Measurements from ENCODE around the gene TTI1. TPM values are rescaled to one million over a fixed set of nuclear protein-coding genes. Genes with fewer than 3 reads are reported as not detected.

TTI1 gene
- total and polyA plus RNA-seq, 2 of the 13 experiments (the other 11 are each of a cell fraction or from before 2014, with no cell fraction given), result 22.9 to 39.8 TPM

DNA sequence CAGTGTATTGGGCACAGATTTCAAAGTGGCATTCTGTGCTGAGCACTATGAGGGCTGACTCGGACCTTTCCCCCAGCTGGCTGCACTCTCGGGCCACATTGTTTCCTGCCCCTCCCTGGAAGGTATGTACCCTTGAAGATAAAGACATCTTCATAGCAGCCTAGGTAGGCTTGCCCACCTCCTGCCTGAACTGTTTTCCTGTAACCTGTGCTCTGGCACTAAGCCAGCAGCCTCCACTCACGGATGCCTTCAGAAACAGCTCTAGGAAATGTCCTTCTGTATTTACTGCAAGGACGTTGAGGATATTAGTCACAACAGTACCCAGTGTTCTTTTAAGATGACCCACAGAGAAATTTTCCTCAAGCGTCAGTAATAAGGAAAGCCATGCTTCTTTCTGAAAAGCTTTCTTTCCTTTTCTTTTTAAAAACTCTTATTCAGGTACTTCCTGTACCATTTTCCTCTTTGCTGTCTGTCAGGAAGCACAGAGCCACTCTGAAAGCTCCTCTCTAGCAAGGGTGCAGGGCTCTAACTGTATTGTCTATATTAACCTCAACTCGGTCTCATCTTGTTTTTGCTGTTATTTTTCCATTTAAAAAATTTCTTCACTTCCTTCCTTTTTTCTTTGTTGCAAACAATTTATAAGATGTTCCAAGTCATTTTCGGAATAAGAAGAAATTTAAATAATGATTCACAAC lies 43.5 kb downstream of the TTI1 start:
- ATAC-seq (no peak), DNase-seq (ENCODE audit: low spot score) (no peak), FAIRE-seq (no peak)
- ChIA-PET CTCF (ENCODE audit: low intra/inter-chr PET ratio, low total read pairs) (no interaction called here), POLR2A (no interaction called here)
- Histone ChIP-seq H3K36me3 (replicated peaks in 1 of 2; ENCODE audit: control insufficient read depth in 1 of 2, insufficient read depth in 2 of 2, low read length in 2 of 2) (peaks cover 17 to 48% of the 10 kb centered on the region in 2 experiments), H3K4me1 (ENCODE audit: insufficient read depth, low read length) (peaks cover 57% of the 10 kb centered on the region), H2AFZ (ENCODE audit: low read length) (no peak overlapping the region), H3K9ac (ENCODE audit: insufficient read depth, low read depth, low read length) (no peak overlapping the region), H3K27ac (ENCODE audit: extremely low read length, insufficient read depth, low read length) (no peak overlapping the region), H3K9me3 (ENCODE audit: low read length) (no peaks in the 10 kb centered on the region), H3K4me2 (ENCODE audit: low read depth, low read length) (no peak overlapping the region), H3K79me2 (ENCODE audit: insufficient read depth, low read length) (no peaks in the 10 kb centered on the region), H3K27me3 (ENCODE audit: control insufficient read depth in 1 of 2, insufficient read depth in 2 of 2, low read length in 2 of 2) (no peaks in the 10 kb centered on the region), H3K4me3 (replicated peaks in 1 of 3; ENCODE audit: insufficient read depth in 1 of 3, low read depth in 2 of 3, low read length in 3 of 3) (no peak overlapping the region), H4K20me1 (ENCODE audit: insufficient read depth, low read length) (0 out of 2 replicates have a peak, but pooled peaks cover 3% of the 10 kb centered on the region)
- in situ Hi-C loops (cut with HindIII; ENCODE audit: extremely low pct_ligation_motif_present, low pct_unique_long_range_greater_than_20kb) (loop anchor here (5.0 kb wide), 3 partner anchors 87 to 422 kb away; partner anchors contain the start of gene VSTM2L), intact Hi-C loops (cut with micrococcal nuclease; ENCODE audit: unreplicated experiment) (no loop called here)
- TF ChIP-seq THYN1 (CRISPR knock-in tag; IDR thresholded peaks at IDR 0.05; ENCODE audit: borderline replicate concordance, low read depth) (no peak), LCORL (IDR thresholded peaks at IDR 0.05) (0 out of 2 replicates have a peak, but pooled peaks have one; percentile 9), LCORL (CRISPR knock-in tag; IDR thresholded peaks at IDR 0.05) (no peak), WIZ (CRISPR knock-in tag; IDR thresholded peaks at IDR 0.05) (no peak), RBM22 (optimal IDR thresholded peaks at IDR 0.05; ENCODE audit: low read length) (peak; percentile 49)
- BruUV-seq (replicated peaks), result no TSS peak
- WGBS (ENCODE audit: low lambda C conversion rate), result 89% methylated on average over 7 of the region's 7 CpGs

DNA sequence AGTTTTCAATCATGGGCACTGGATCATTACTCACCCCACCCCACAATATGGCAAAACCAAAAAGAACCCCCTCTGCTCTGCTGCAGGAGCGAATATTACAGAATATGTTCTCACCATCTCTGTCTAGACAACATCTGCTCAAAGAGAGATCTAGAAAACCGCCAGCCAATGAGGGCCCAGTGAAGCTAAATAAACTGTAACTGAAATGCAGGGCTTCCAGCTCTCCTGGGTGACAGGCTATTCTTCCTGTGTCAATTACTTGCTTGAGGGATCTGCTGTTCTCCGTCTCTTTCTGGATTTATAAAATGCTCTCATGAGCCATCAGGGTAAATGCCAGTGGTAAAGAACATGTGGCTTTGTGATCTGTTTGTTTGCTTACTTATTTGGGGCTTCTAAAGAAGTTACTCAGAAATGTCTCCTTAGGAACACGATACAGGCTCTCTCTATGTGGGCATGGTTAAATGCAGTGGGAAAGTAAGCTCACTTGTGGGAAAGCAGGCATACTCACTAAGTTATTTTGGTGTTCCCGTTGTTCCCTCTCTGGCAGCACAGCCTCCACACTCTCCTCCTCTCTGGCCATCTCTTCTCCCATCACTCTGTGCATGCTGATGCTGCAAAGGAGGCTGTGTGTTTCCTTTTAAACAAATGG lies 44.8 kb downstream of the TTI1 start:
- POLR2A ChIA-PET, result no interaction called here
- WGBS (ENCODE audit: low lambda C conversion rate), result 97% methylated on average over 5 of the region's 5 CpGs
- TF ChIP-seq, protein P1, sequence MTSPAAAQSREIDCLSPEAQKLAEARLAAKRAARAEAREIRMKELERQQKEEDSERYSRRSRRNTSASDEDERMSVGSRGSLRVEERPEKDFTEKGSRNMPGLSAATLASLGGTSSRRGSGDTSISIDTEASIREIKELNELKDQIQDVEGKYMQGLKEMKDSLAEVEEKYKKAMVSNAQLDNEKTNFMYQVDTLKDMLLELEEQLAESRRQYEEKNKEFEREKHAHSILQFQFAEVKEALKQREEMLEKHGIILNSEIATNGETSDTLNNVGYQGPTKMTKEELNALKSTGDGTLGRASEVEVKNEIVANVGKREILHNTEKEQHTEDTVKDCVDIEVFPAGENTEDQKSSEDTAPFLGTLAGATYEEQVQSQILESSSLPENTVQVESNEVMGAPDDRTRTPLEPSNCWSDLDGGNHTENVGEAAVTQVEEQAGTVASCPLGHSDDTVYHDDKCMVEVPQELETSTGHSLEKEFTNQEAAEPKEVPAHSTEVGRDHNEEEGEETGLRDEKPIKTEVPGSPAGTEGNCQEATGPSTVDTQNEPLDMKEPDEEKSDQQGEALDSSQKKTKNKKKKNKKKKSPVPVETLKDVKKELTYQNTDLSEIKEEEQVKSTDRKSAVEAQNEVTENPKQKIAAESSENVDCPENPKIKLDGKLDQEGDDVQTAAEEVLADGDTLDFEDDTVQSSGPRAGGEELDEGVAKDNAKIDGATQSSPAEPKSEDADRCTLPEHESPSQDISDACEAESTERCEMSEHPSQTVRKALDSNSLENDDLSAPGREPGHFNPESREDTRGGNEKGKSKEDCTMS (CRISPR knock-in tag; conservative IDR thresholded peaks at IDR 0.05), result no peak
- TF ChIP-seq, protein P2, sequence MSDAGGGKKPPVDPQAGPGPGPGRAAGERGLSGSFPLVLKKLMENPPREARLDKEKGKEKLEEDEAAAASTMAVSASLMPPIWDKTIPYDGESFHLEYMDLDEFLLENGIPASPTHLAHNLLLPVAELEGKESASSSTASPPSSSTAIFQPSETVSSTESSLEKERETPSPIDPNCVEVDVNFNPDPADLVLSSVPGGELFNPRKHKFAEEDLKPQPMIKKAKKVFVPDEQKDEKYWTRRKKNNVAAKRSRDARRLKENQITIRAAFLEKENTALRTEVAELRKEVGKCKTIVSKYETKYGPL (CRISPR knock-in tag; IDR thresholded peaks at IDR 0.05), result no peak
- TF ChIP-seq KLF9 (CRISPR knock-in tag; IDR thresholded peaks at IDR 0.05; ENCODE audit: low read depth) (no peak), MIXL1 (CRISPR knock-in tag; IDR thresholded peaks at IDR 0.05) (no peak), ZNF292 (CRISPR knock-in tag; IDR thresholded peaks at IDR 0.05; ENCODE audit: borderline replicate concordance, low read depth) (no peak), NFE2 (CRISPR knock-in tag; IDR thresholded peaks at IDR 0.05) (no peak), ZNF709 (CRISPR knock-in tag; IDR thresholded peaks at IDR 0.05) (no peak), PRMT3 (CRISPR knock-in tag; IDR thresholded peaks at IDR 0.05; ENCODE audit: borderline replicate concordance, low read depth) (no peak), ZBTB38 (CRISPR knock-in tag; IDR thresholded peaks at IDR 0.05) (no peak), MTA3 (CRISPR knock-in tag; IDR thresholded peaks at IDR 0.05) (no peak)

More for the DNA sequence above, 44.8 kb downstream of the TTI1 start:
- intact Hi-C loops (cut with micrococcal nuclease; ENCODE audit: unreplicated experiment) (no loop called here), in situ Hi-C loops (cut with HindIII; ENCODE audit: extremely low pct_ligation_motif_present, low pct_unique_long_range_greater_than_20kb) (no loop called here)
- H3K9ac ChIP-seq (ENCODE audit: insufficient read depth, low read depth, low read length), result no peak overlapping the region
- no TSS peak for BruUV-seq (replicated peaks)
- no peak overlapping the region for H2AFZ ChIP-seq (ENCODE audit: low read length)
- H3K4me1 ChIP-seq (ENCODE audit: insufficient read depth, low read length), result peaks cover 70% of the 10 kb centered on the region
- H3K4me2 ChIP-seq (ENCODE audit: low read depth, low read length), result no peak overlapping the region
- no peak for DNase-seq (ENCODE audit: low spot score)
- no peak for FAIRE-seq
- H3K4me3 ChIP-seq (replicated peaks in 1 of 3; ENCODE audit: insufficient read depth in 1 of 3, low read depth in 2 of 3, low read length in 3 of 3), result no peak overlapping the region
- ATAC-seq, result no peak
- no peaks in the 10 kb centered on the region for H3K27me3 ChIP-seq (ENCODE audit: control insufficient read depth in 1 of 2, insufficient read depth in 2 of 2, low read length in 2 of 2)
- H3K9me3 ChIP-seq (ENCODE audit: low read length), result no peaks in the 10 kb centered on the region
- CTCF ChIA-PET (ENCODE audit: low intra/inter-chr PET ratio, low total read pairs), result no interaction called here
- H3K27ac ChIP-seq (ENCODE audit: extremely low read length, insufficient read depth, low read length), result peak overlapping the region; percentile 62
- peaks cover 10 to 38% of the 10 kb centered on the region in 2 experiments for H3K36me3 ChIP-seq (replicated peaks in 1 of 2; ENCODE audit: control insufficient read depth in 1 of 2, insufficient read depth in 2 of 2, low read length in 2 of 2)
- H4K20me1 ChIP-seq (ENCODE audit: insufficient read depth, low read length), result 0 out of 2 replicates have a peak, but pooled peaks cover 3% of the 10 kb centered on the region
- H3K79me2 ChIP-seq (ENCODE audit: insufficient read depth, low read length), result no peaks in the 10 kb centered on the region

Measured in HepG2 (cell line).